Pancreas (tissue), 10 donors: ENCODE measurements around the gene PPP2R5E. TPM values are rescaled to one million over a fixed set of nuclear protein-coding genes. Genes with fewer than 3 reads are reported as not detected.
A peak's percentile ranks its signal among the peaks of the same experiment; 100 is the strongest.
"Not testable (repeated sequence)": the region's sequence is repeated elsewhere in the genome, so short reads cannot be mapped to it uniquely, and the experiment has no call there.

Experiments used
- ATAC-seq, 4 donors: fragments of 200-7000 bp; cut with Tn5 transposase; one replicate each; pipeline versions ENCODE4 v1.8.0 to v1.9.1; 2020; ENCODE audit warnings: mild to moderate bottlenecking in 4 of 4, moderate library complexity in 4 of 4
- DNase-seq, 6 donors: peaks; one replicate each; pipeline ENCODE4 v3.0.0-alpha.2; 2020
- FAIRE-seq: peaks from 2 replicates; lab custom pipeline; 2012; peaks lifted over from hg19 to GRCh38; lab: Jason Lieb, UNC
- H3K27ac ChIP-seq, 4 donors: fragments of 200-600 bp; sonication (generic); 1 replicate in 3 of 4; 2 replicates in 1 of 4; pipeline versions ENCODE4 v1.5.0 to v1.8.0; 2020
- H3K27me3 ChIP-seq, 4 donors: fragments of 200-600 bp; one replicate each; pipeline ENCODE4 v1.8.0; 2021
- H3K36me3 ChIP-seq, 3 donors: fragments of 200-600 bp; sonication (generic) in 1 of 3; one replicate each; pipeline versions ENCODE4 v1.5.0 to v1.8.0; 2020 to 2021
- H3K4me1 ChIP-seq, 3 donors: fragments of 200-600 bp; one replicate each; pipeline ENCODE4 v1.8.0; 2021
- H3K4me3 ChIP-seq, 4 donors: fragments of 200-600 bp; sonication (generic) in 2 of 4; one replicate each; pipeline versions ENCODE4 v1.5.0 to v1.8.0; 2020 to 2021
- H3K9me3 ChIP-seq, 4 donors: fragments of 200-600 bp; one replicate each; pipeline ENCODE4 v1.8.0; 2021
- CTCF ChIP-seq, 4 donors: fragments of 200-600 bp; sonication (generic) in 3 of 4; IDR thresholded peaks; one replicate each; pipeline versions ENCODE4 v1.5.0 to v1.8.0; 2021; ENCODE audit warnings: antibody characterized with exemption in 4 of 4
- WGBS, 2 donors: extraction: QIAGEN DNeasy Blood & Tissue Kit; methylation state at CpG; one replicate each; pipeline ENCODE4 v1.1.7; 2013; 5-methylcytosine and 5-hydroxymethylcytosine counted together
- intact Hi-C, 3 donors: fragments of 100-400 bp; cut with DNase I; formaldehyde crosslinking; loops; one replicate each; pipeline versions ENCODE4 v1.11.1 to v1.14.2; 2022
- polyA plus RNA-seq, 2 donors: library from polyadenylated mRNA; stranded (reverse); fragments of 200-250 nt; gene quantifications; one replicate each; pipeline ENCODE4 v1.2.3, GENCODE V29; 2013
- total RNA-seq, 6 donors: library from RNA; stranded (reverse); fragmentation: NEBNext Ultra II Directional in 4 of 6; extraction: Animal tissue kit (Norgen Biotek cat#: 25700) in 4 of 6; gene quantifications; one replicate each; pipeline versions ENCODE4 v1.2.1 to v1.2.4, GENCODE V29; 2021 to 2023
- donor health status: healthy with polysubstance abuse.
- donor health status: DM: no; HTN: no; CAD: no; lungs with moderate emphysema.
- donor health status: DM: no; HTN: no; CAD: no.
- donor health status: control.
- donor health status: control.
- donor health status: Bipolar disorder and iron deficiency.
- donor health status: DM: yes; HTN: yes; CAD: no.
- donor health status: DM: no; HTN: no; CAD: no.
- donor health status: DM: no; HTN: no; CAD: no.
- donor health status: DM: yes; HTN: yes; CAD: no.

The PPP2R5E gene
- total and polyA plus RNA-seq, 8 donors: 3.6 to 25.6 (median 15.0) TPM

- H3K4me3 ChIP-seq: no peak overlapping the region
- WGBS, 2 donors: 82 to 90% methylated on average over 5 of the region's 5 CpGs
- intact Hi-C loops: loop anchor here in 1 of 3 donors (10.0 kb wide), 1 partner anchor 157 kb away; the partner anchor contains the start of gene PPP2R5E
- H3K27ac ChIP-seq: no peak overlapping the region
- no peaks in the 10 kb centered on the region for H3K27me3 ChIP-seq
- TF ChIP-seq CTCF (IDR thresholded peaks at IDR 0.05): no peak
- no peak for ATAC-seq
- H3K36me3 ChIP-seq: peaks cover 0 to 10% (median 0%) of the 10 kb centered on the region in 3 donors
- H3K4me1 ChIP-seq: no peaks in the 10 kb centered on the region
- FAIRE-seq: no peak
- no peaks in the 10 kb centered on the region for H3K9me3 ChIP-seq
- DNase-seq: no peak
Observed at GRCh38 chr14:63387711-63388110, 155.5 kb downstream of the PPP2R5E start.

GRCh38 chr14:63383776-63384367 is 159.3 kb downstream of the PPP2R5E start:
- FAIRE-seq: no peak
- intact Hi-C loops: loop anchor here in 1 of 3 donors (10.0 kb wide), 1 partner anchor 161 kb away; the partner anchor contains the start of gene PPP2R5E
- Histone ChIP-seq H3K9me3 (no peaks in the 10 kb centered on the region), H3K27ac (no peak overlapping the region), H3K4me3 (no peak overlapping the region), H3K27me3 (no peaks in the 10 kb centered on the region), H3K36me3 (peaks cover 0 to 24% (median 5%) of the 10 kb centered on the region in 3 donors), H3K4me1 (no peaks in the 10 kb centered on the region)
- peak in 1 of 4 donors; percentile 18 for ATAC-seq
- no peak for TF ChIP-seq CTCF (IDR thresholded peaks at IDR 0.05)
- no peak for DNase-seq
- WGBS, 2 donors: 79 to 83% methylated on average over 4 of the region's 4 CpGs

GRCh38 chr14:63378444-63378843 is 164.7 kb downstream of the PPP2R5E start:
- Histone ChIP-seq H3K36me3 (peaks cover 0 to 27% (median 5%) of the 10 kb centered on the region in 3 donors), H3K9me3 (no peaks in the 10 kb centered on the region), H3K4me3 (no peak overlapping the region), H3K4me1 (no peaks in the 10 kb centered on the region), H3K27me3 (no peaks in the 10 kb centered on the region), H3K27ac (no peak overlapping the region)
- FAIRE-seq (no peak), DNase-seq (no peak), ATAC-seq (no peak)
- TF ChIP-seq CTCF (IDR thresholded peaks at IDR 0.05): no peak
- intact Hi-C loops: no loop called here
- 98 to 100% methylated on average over 2 of the region's 2 CpGs for WGBS, 2 donors

- H3K36me3 ChIP-seq: peaks cover 0 to 19% (median 0%) of the 10 kb centered on the region in 3 donors
- no peak for TF ChIP-seq CTCF (IDR thresholded peaks at IDR 0.05)
- no peaks in the 10 kb centered on the region for H3K9me3 ChIP-seq
- FAIRE-seq: no peak
- no peak overlapping the region for H3K4me3 ChIP-seq
- H3K27me3 ChIP-seq: no peaks in the 10 kb centered on the region
- no peak for DNase-seq
- no peak for ATAC-seq
- intact Hi-C loops: no loop called here
- WGBS, 2 donors: 73 to 80% methylated on average over 3 of the region's 3 CpGs
- H3K27ac ChIP-seq: no peak overlapping the region
- no peaks in the 10 kb centered on the region for H3K4me1 ChIP-seq
Observed at GRCh38 chr14:63375769-63376168, 167.4 kb downstream of the PPP2R5E start.

GRCh38 chr14:63371613-63372012 is 171.6 kb downstream of the PPP2R5E start:
- 85 to 92% methylated on average over 2 of the region's 2 CpGs for WGBS, 2 donors
- FAIRE-seq, H3K27me3 ChIP-seq, DNase-seq, H3K4me3 ChIP-seq, H3K9me3 ChIP-seq, H3K4me1 ChIP-seq, H3K27ac ChIP-seq, intact Hi-C loops, ATAC-seq: not testable (repeated sequence)
- H3K36me3 ChIP-seq: peaks cover 0 to 19% (median 0%) of the 10 kb centered on the region in 3 donors
